Mucosa of stomach (tissue), 1 donor: ENCODE data around the gene ESR2.
"Not testable (repeated sequence)": the region's sequence is repeated elsewhere in the genome, so short reads cannot be mapped to it uniquely, and the experiment has no call there.

Source experiments
- H3K27me3 ChIP-seq: one replicate; pipeline ENCODE4 v1.7.0; 2013; ENCODE audit warnings: mild to moderate bottlenecking, low read length; ENCODE audit not compliant: control insufficient read depth, insufficient read depth
- H3K36me3 ChIP-seq: one replicate; pipeline ENCODE4 v1.7.0; 2013; ENCODE audit warnings: low read length; ENCODE audit not compliant: control insufficient read depth, insufficient read depth
- H3K4me1 ChIP-seq: one replicate; pipeline ENCODE4 v1.7.0; 2013; ENCODE audit warnings: mild to moderate bottlenecking, low read length; ENCODE audit not compliant: control insufficient read depth, insufficient read depth
- H3K4me3 ChIP-seq: one replicate; pipeline ENCODE4 v1.7.0; 2013; ENCODE audit warnings: low read length
- H3K9ac ChIP-seq: one replicate; pipeline ENCODE4 v1.7.0; 2013; ENCODE audit warnings: mild to moderate bottlenecking, low read length, moderate library complexity
- H3K9me3 ChIP-seq: one replicate; pipeline ENCODE4 v1.7.0; 2013; ENCODE audit warnings: mild to moderate bottlenecking, low read length, moderate library complexity; ENCODE audit not compliant: control insufficient read depth
- donor health status: Pancreatic carcinoma.

Gene ESR2

DNA sequence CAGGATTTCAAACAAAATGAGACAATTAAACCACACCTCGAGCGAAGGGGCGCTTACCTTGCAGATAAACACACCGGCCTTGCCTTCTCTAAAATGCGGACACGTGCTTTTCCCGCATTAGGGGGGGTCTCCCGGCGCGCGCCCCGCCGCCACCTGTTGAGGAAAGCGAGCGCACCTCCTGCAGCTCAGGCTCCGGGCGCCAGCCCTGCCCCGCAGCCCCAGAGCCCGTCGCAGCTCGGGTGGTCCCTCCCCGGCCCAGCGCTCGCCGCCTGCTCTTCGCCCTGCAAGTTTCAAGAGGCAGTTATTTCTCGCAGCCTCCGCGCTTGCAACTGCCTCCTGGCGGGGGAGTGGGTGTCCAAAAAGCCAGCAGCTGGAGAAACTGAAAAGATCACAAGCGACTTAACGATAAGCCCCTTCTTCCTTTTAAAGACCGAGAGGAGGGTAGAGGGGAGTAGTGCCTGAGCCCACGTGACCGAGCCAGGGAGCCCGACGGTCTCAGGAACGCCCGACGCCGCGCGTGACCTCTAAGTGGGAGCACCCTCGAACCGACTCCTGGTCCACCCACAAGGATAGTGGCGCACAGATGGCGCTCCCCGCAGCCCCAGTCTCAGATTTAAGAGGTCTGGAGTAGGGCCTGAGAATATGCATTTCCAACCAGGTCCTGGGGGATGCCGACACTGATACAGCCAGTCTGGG lies at the start of gene ESR2:
TSS of gene ESR2 (minus strand) at position 396 of the 696 bp plus-strand sequence. CDS start 11,386 bp downstream, outside the sequence.
- Histone ChIP-seq H3K4me1 (peaks cover 12% of the 10 kb centered on the region), H3K9me3 (no peaks in the 10 kb centered on the region), H3K4me3 (peak within 1 kb of the TSS; percentile 1), H3K27me3 (peaks cover 22% of the 10 kb centered on the region), H3K9ac (no peak within 1 kb of the TSS), H3K36me3 (no peaks in the 10 kb centered on the region)

DNA sequence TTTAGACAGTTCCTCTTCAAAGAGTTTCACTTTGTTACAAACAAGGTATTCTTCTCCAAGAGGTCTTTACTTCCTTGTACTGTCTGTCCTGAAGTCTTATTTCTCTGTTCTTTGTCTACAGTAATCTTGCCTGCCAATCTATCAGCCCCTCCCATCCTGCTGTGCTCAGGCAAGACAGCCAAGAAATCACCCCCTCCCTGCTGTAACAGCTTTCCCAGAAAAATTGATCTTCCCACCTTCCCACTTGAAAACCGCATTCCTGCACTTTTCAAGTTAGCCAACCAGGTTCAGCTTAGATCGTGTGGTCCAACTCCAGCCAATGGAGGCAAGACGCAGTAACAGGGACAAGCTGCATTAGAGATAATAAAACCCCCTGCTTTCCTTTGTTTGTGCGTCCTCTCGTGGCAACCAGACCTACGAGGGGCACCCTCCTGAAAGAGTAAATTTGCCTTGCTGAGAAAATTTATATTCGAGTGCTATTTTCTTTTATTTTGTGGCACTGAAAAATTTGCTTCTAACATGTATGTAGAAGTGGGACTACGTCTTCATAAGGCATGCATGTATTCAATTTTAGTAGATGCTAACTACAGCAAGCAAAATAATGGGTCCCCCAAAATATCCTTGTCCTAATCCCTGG lies 46.5 kb upstream of the ESR2 start:
- Histone ChIP-seq H3K9ac (no peak overlapping the region), H3K9me3 (no peaks in the 10 kb centered on the region), H3K27me3 (no peaks in the 10 kb centered on the region), H3K36me3 (no peaks in the 10 kb centered on the region), H3K4me1 (no peaks in the 10 kb centered on the region), H3K4me3 (no peak overlapping the region)

DNA sequence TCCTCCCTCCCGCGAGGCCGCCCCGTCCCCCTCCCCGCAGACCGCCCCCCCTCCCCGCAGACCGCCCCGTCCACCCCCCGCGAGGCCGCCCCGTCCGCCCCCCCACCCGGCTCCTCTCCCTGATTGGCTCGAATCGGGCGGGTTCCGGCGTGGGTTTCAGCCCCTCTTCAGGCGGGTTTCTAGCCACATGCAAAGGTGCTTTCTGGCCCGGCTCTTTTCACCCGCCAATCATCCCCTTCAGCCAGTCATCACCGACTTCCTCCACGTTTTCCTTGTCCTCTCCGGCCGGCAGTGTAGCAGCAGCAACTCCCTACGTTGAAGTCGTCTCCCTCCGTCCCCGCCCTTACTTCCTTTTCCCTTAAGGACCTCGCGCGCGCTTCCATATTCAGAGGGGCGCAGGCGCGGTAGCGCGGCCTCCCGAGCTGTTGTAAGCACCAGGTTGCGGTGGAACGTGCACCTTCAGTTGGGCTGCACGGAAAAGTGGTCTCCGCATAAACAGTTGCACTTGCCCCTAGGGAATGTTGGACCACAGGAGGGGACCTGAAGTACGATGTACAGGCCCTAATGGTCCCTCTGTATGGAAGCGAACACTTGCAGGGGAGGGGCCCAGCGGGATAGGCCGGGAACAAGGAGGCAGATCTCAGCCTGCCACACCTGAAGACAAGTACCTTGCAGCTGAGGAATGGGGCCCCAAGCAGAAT lies 44.6 kb upstream of the ESR2 start:
- no peaks in the 10 kb centered on the region for H3K36me3 ChIP-seq
- peak overlapping the region; percentile 79 for H3K9ac ChIP-seq
- no peaks in the 10 kb centered on the region for H3K9me3 ChIP-seq
- no peaks in the 10 kb centered on the region for H3K27me3 ChIP-seq
- peak overlapping the region; percentile 69 for H3K4me3 ChIP-seq
- H3K4me1 ChIP-seq: no peaks in the 10 kb centered on the region

DNA sequence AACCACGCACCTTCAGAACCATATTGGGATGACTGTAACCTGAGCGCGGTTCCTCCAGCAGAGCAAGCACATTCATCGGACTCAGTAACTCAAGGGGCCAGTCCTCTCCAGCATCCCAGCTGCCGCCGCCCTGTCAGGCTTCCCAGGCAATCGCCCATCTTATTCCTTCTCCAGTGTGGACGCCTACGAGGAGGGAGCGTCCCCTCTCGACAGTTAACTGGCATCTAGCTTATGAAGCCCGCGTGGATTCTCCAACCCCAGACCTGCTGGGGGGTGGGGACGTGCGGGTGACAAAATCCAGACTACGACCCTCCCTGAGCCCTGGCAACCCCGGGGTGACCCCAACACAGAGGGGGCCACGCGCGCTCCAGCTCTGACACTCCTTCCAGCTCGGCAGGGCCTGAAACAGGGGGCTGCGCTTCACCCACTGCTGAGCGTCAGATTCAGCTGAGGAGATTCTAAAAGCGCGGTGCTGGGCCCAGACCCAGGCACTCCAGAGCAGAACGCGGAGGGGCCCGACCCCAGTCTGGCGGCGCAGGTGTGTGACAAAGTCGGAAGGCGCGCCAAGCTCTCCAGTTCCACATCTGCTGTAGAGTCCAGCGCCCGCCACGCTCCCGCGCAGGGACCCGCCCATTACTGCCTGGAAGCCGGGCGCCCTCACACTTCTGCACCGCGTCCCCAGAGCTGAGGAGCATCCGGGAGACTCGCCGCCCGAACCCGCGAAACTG lies 43.9 kb upstream of the ESR2 start:
- Histone ChIP-seq H3K9me3 (no peaks in the 10 kb centered on the region), H3K4me1 (no peaks in the 10 kb centered on the region), H3K4me3 (peak overlapping the region; percentile 69), H3K9ac (peak overlapping the region; percentile 79), H3K27me3 (no peaks in the 10 kb centered on the region), H3K36me3 (no peaks in the 10 kb centered on the region)

DNA sequence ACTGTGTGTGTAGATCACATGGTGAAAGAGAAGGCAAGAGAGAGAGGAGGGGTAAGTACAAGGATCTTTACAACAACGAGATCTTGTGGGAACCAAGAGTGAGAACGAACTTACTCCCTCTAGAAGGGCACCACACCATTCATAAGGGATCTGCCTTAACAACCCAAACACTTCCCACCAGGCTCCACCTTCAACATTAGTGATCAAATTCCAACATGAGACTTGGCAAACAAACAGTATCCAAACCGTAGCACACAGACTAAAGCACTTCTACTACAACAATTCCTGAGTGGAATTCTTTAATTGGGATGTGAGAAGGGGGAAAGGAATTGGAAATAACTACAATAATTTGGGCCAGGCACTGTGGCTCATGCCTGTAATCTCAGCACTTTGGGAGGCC lies 35.0 kb upstream of the ESR2 start:
- Histone ChIP-seq H3K4me1 (no peaks in the 10 kb centered on the region), H3K27me3 (no peaks in the 10 kb centered on the region), H3K9me3 (no peaks in the 10 kb centered on the region), H3K9ac (no peak overlapping the region), H3K4me3 (no peak overlapping the region), H3K36me3 (no peaks in the 10 kb centered on the region)

DNA sequence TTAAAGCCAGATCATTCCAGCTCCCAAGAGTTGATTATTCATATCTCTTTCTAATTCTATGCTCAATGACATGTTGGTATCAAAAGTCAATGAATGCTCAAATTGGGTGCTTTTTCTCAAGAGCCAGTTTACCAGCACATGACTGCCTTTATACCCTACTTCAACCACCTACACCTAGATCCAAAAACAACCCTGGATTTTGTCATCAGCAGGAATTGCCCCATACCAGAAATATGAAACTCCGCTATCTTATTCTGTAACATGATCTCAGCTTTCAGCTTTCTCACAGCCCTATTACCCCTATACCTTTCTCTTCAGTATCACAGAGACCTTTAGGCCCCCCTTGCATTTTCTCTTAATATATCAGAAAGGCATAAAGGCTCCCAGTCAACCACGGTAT lies 32.3 kb upstream of the ESR2 start:
- Histone ChIP-seq H3K9ac (no peak overlapping the region), H3K9me3 (no peaks in the 10 kb centered on the region), H3K4me1 (no peaks in the 10 kb centered on the region), H3K4me3 (no peak overlapping the region), H3K27me3 (no peaks in the 10 kb centered on the region), H3K36me3 (no peaks in the 10 kb centered on the region)

DNA sequence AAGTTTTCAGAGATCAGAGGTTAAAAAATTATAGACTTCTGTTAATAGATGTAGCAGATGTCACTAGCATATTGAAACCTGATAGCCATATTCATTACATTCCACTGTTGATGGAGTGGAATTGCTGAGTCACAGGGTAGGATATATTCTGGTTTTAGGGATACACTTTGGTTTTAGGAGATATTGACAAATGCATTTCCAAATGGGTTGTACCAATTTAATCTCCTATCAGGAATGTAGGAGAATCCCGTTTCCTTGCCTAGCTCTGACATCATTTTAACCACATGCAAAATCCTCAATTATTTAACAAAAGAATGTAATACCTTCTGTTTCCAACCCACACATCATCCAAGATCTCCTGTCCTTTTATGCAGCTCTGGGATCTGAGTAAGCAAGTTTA lies 30.7 kb upstream of the ESR2 start:
- H3K36me3 ChIP-seq: no peaks in the 10 kb centered on the region
- no peak overlapping the region for H3K9ac ChIP-seq
- no peak overlapping the region for H3K4me3 ChIP-seq

DNA sequence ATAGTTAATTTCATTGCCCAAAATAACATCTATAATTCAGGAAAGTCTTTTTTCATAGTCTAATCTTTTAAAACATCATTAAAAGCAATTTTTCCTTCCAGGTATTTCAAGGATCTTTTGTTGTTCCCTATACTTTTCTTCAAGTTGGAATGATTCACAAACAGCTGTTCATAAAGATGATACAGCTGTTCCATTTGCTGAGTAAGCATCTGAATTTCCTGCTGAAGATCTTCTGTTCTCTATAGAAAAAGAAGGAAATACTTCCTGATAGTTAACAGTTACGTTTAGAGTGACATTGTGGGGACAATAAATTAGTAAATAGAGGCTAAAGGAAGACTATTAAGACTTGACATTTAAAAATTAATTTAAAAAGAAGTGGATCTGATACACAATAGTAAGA lies 30.3 kb upstream of the ESR2 start:
- Histone ChIP-seq H3K27me3 (no peaks in the 10 kb centered on the region), H3K36me3 (no peaks in the 10 kb centered on the region), H3K9me3 (no peaks in the 10 kb centered on the region), H3K9ac (no peak overlapping the region), H3K4me3 (no peak overlapping the region), H3K4me1 (no peaks in the 10 kb centered on the region)

More for the DNA sequence above, 30.7 kb upstream of the ESR2 start:
- H3K9me3 ChIP-seq: no peaks in the 10 kb centered on the region
- no peaks in the 10 kb centered on the region for H3K27me3 ChIP-seq
- no peaks in the 10 kb centered on the region for H3K4me1 ChIP-seq

DNA sequence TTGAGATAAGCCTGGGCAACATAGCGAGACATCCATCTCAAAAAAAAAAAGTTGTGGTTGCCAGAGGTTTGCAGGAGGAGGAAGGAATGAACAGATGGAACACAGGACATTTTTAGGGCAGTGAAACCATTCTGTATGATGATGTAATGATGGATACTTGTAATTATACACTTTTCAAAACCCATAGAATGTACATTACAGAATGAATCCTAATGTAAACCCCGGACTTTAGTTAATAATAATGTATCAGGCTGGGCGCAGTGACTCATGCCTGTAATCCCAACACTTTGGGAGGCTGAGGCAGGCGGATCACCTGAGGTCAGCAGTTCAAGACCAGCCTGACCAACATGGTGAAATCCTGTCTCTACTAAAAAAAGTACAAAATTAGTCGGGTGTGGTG lies 26.2 kb upstream of the ESR2 start:
- H3K9ac ChIP-seq, H3K9me3 ChIP-seq, H3K4me3 ChIP-seq, H3K36me3 ChIP-seq, H3K4me1 ChIP-seq, H3K27me3 ChIP-seq: not testable (repeated sequence)

DNA sequence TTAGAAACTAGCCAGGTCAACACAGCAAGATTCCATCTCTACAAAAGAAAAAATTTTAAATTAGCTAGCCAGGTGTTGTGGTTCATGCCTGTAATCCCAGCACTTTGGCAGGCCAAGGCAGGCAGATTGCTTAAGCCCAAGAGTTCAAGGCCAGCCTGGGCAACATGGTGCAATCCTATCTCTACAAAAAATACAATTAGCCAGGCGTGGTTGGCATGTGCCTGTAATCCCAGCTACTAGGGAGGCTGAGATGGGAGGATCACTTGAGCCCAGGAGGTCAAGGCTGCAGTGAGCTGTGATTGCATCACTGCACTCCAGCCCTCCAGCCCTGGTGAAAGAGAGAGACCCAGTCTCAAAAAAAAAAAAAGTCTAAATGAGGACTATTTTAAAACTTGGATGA lies 24.5 kb upstream of the ESR2 start:
- not testable (repeated sequence) for H3K4me3 ChIP-seq, H3K36me3 ChIP-seq, H3K9me3 ChIP-seq, H3K4me1 ChIP-seq, H3K9ac ChIP-seq, H3K27me3 ChIP-seq

DNA sequence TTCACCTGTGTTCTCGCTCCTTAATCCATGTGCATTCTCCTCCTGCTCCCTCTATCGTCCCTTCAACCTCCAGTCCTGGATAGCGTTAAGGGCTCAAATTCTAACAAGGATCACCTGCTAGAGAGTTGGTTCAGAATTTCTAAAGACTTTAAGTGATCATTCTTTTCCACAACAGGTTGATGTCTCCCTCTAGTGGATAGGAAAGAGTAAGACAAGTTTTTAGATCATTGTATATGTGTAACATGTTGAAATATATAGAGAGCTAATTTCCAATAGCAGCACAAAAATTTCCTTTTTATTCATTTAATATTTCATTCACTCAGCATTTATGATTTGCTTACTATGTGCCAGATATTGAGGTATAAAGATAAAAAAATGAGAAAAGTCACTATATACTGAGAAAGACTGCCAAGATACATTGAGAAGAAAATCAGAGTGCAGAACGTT lies 9.3 kb upstream of the ESR2 start:
- H3K9me3 ChIP-seq: no peaks in the 10 kb centered on the region
- no peaks in the 10 kb centered on the region for H3K4me1 ChIP-seq
- H3K36me3 ChIP-seq: no peaks in the 10 kb centered on the region
- no peak overlapping the region for H3K4me3 ChIP-seq
- no peak overlapping the region for H3K9ac ChIP-seq
- H3K27me3 ChIP-seq: no peaks in the 10 kb centered on the region

DNA sequence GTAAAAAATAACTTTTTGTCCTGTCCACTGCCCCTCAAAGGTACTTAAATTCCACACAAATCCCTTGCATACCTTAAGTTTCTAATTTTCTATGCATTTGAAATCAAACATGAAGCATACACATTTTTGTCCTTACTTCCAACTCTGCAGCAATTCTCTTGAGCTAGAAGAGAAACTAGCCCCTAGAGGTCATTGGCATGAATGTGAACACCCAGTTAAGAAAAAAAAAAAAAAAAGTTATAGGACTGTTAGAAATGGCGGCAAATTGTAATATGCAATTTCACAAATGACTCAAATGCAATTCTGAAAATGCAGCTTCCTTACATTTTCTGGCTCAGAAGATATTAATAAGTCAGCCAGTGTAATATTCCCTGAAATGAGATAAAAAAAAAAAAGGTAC lies 4.6 kb upstream of the ESR2 start:
- Histone ChIP-seq H3K9me3 (no peaks in the 10 kb centered on the region), H3K27me3 (peaks cover 16% of the 10 kb centered on the region), H3K36me3 (no peaks in the 10 kb centered on the region), H3K4me1 (peaks cover 12% of the 10 kb centered on the region), H3K4me3 (no peak overlapping the region), H3K9ac (no peak overlapping the region)
